GM12875 (cell line): ENCODE results near the gene OMG.

Experiments
- H3K4me3 ChIP-seq: one replicate; pipeline ENCODE4 v1.5.1; 2011; ENCODE audit warnings: low read depth, low read length, control low read depth
- CTCF ChIP-seq: IDR thresholded peaks from 2 replicates; pipeline ENCODE4 v1.5.1; 2011; ENCODE audit warnings: low read depth, mild to moderate bottlenecking, control low read depth, inconsistent platforms, low read length, moderate library complexity, borderline replicate concordance; ENCODE audit not compliant: insufficient read depth

Gene OMG

GRCh38 chr17:31307640-31308039, 10.6 kb upstream of the OMG start:
- H3K4me3 ChIP-seq = no peak overlapping the region
- TF ChIP-seq CTCF = no peak

- no peak overlapping the region for H3K4me3 ChIP-seq
- TF ChIP-seq CTCF = no peak
These were observed 2.6 kb upstream of the OMG start for GRCh38 chr17:31299624-31300023.

GRCh38 chr17:31296142-31296541, 897 bp downstream of the OMG start:
- H3K4me3 ChIP-seq = no peak overlapping the region
- TF ChIP-seq CTCF = no peak

GRCh38 chr17:31295489-31295871, 1.6 kb downstream of the OMG start:
- H3K4me3 ChIP-seq = no peak overlapping the region
- no peak for TF ChIP-seq CTCF

- no peak for TF ChIP-seq CTCF
- no peak overlapping the region for H3K4me3 ChIP-seq
These were observed 2.1 kb downstream of the OMG start for GRCh38 chr17:31294820-31295488.

- TF ChIP-seq CTCF = no peak
- no peak overlapping the region for H3K4me3 ChIP-seq
These were observed 2.8 kb downstream of the OMG start for GRCh38 chr17:31294231-31294630.

GRCh38 chr17:31293581-31293980, 3.5 kb downstream of the OMG start:
- H3K4me3 ChIP-seq = no peak overlapping the region
- TF ChIP-seq CTCF = no peak
